Fibroblast of lung (primary cell): ENCODE data around the gene FOXK2. TPM values are rescaled to one million over a fixed set of nuclear protein-coding genes. Genes with fewer than 3 reads are reported as not detected.

Experiments used
- DNase-seq, 2 donors: peaks; one replicate each; pipeline versions ENCODE4 v3.0.0 to v3.0.0-alpha.2; 2010; ENCODE audit warnings: low read depth in 2 of 2
- H2AFZ ChIP-seq: 2 replicates; pipeline ENCODE4 v1.5.1; 2012; ENCODE audit warnings: low read length, control low read depth, inconsistent platforms
- H3K27ac ChIP-seq: 2 replicates; pipeline ENCODE4 v1.5.1; 2011; ENCODE audit warnings: low read length, control low read depth; ENCODE audit not compliant: insufficient read depth
- H3K27me3 ChIP-seq: 2 replicates; pipeline ENCODE4 v1.5.1; 2011; ENCODE audit warnings: mild to moderate bottlenecking, low read length; ENCODE audit not compliant: control insufficient read depth, insufficient read depth
- H3K36me3 ChIP-seq: 2 replicates; pipeline ENCODE4 v1.5.1; 2011; ENCODE audit warnings: low read length; ENCODE audit not compliant: control insufficient read depth, insufficient read depth
- H3K4me1 ChIP-seq: 2 replicates; pipeline ENCODE4 v1.5.1; 2011; ENCODE audit warnings: low read length; ENCODE audit not compliant: control insufficient read depth, insufficient read depth; ENCODE audit errors: extremely low read depth
- H3K4me2 ChIP-seq: 2 replicates; pipeline ENCODE4 v1.5.1; 2011; ENCODE audit warnings: low read length, control low read depth; ENCODE audit not compliant: insufficient read depth; ENCODE audit errors: extremely low read depth
- H3K4me3 ChIP-seq, 4 experiments: fragments of 200-600 bp in 1 of 4; sonication (generic) in 1 of 4; replicated peaks in 1 of 4; 2 replicates each; pipeline ENCODE4 v1.5.1; 2011 to 2016; ENCODE audit warnings: low read length in 4 of 4, low read depth in 3 of 4, mild to moderate bottlenecking in 3 of 4, control low read depth in 2 of 4, inconsistent platforms in 1 of 4, mixed read lengths in 1 of 4; ENCODE audit not compliant: insufficient read depth in 1 of 4; ENCODE audit errors: control extremely low read depth in 1 of 4
- H3K79me2 ChIP-seq: 2 replicates; pipeline ENCODE4 v1.5.1; 2012; ENCODE audit warnings: mild to moderate bottlenecking, low read length, inconsistent platforms; ENCODE audit not compliant: control insufficient read depth, insufficient read depth
- H3K9ac ChIP-seq: 2 replicates; pipeline ENCODE4 v1.5.1; 2011; ENCODE audit warnings: mild to moderate bottlenecking, low read length, control low read depth; ENCODE audit not compliant: insufficient read depth
- H3K9me3 ChIP-seq: 2 replicates; pipeline ENCODE4 v1.5.1; 2012; ENCODE audit warnings: low read depth, low read length; ENCODE audit not compliant: control insufficient read depth, insufficient read depth
- H4K20me1 ChIP-seq: 2 replicates; pipeline ENCODE4 v1.5.1; 2011; ENCODE audit warnings: low read length; ENCODE audit not compliant: control insufficient read depth, insufficient read depth; ENCODE audit errors: extremely low read depth
- CTCF ChIP-seq, 2 donors: IDR thresholded peaks in 1 of 2; conservative IDR thresholded peaks in 1 of 2; 1 replicate in 1 of 2; 2 replicates in 1 of 2; pipeline ENCODE4 v1.5.1; 2011 to 2012; ENCODE audit warnings: low read length in 2 of 2, control low read depth in 1 of 2, inconsistent platforms in 1 of 2, low read depth in 1 of 2, mild to moderate bottlenecking in 1 of 2
- EZH2 ChIP-seq: IDR thresholded peaks from 2 replicates; pipeline ENCODE4 v1.5.1; 2012; ENCODE audit warnings: low read length, control low read depth, mild to moderate bottlenecking; ENCODE audit errors: missing control alignments
- polyA plus RNA-seq, 2 donors: library from polyadenylated mRNA; depleted of rRNA in 1 of 2; stranded (reverse) in 1 of 2; unstranded in 1 of 2; fragments of >200 nt; gene quantifications; 2 replicates each; pipeline ENCODE4 v1.2.1, GENCODE V29; 2011 to 2012; ENCODE audit warnings: missing spikeins in 1 of 2
- total RNA-seq: library from RNA; depleted of rRNA; stranded (reverse); fragments of >200 nt; gene quantifications from 2 replicates; pipeline ENCODE4 v1.2.1, GENCODE V29; 2014

FOXK2 gene
- total and polyA plus RNA-seq, 2 donors (not counting 1 experiment from before 2014, with no cell fraction given): 23.5 to 33.2 TPM

- TF ChIP-seq EZH2 (no peak), CTCF (conservative IDR thresholded peaks at IDR 0.05 in 1 of 2, IDR thresholded peaks at IDR 0.05 in 1 of 2; ENCODE audit: low read depth in 1 of 2, low read length in 2 of 2) (no peak)
Measured at GRCh38 chr17:82653651-82654528, 134.4 kb downstream of the FOXK2 start.

More at GRCh38 chr17:82653651-82654528, 134.4 kb downstream of the FOXK2 start:
- H3K9ac ChIP-seq: no peak overlapping the region
- H3K79me2 ChIP-seq: no peaks in the 10 kb centered on the region
- H4K20me1 ChIP-seq: no peaks in the 10 kb centered on the region
- H3K27ac ChIP-seq: no peak overlapping the region
- H3K4me1 ChIP-seq: no peaks in the 10 kb centered on the region
- no peaks in the 10 kb centered on the region for H3K27me3 ChIP-seq
- no peak for DNase-seq
- no peaks in the 10 kb centered on the region for H3K36me3 ChIP-seq
- H3K4me3 ChIP-seq: no peak overlapping the region
- H3K9me3 ChIP-seq: no peaks in the 10 kb centered on the region
- no peak overlapping the region for H2AFZ ChIP-seq
- H3K4me2 ChIP-seq: no peak overlapping the region

Other genes starting within 250 kb of the FOXK2 start
- gene CSNK1D, start 246.0 kb upstream of the FOXK2 start, total RNA-seq: 41.3 and 64.9 TPM in 2 replicates
- 112 and 139 TPM in 2 replicates for gene CSNK1D, start 246.0 kb upstream of the FOXK2 start, polyA plus RNA-seq
- under 0.01 and 0.17 TPM in 2 replicates for gene CD7, start 202.1 kb upstream of the FOXK2 start, total RNA-seq
- gene CD7, start 202.1 kb upstream of the FOXK2 start, polyA plus RNA-seq: not detected in 2 replicates
- 17.3 and 31.1 TPM in 2 replicates for gene SECTM1, start 186.0 kb upstream of the FOXK2 start, total RNA-seq
- gene SECTM1, start 186.0 kb upstream of the FOXK2 start, polyA plus RNA-seq: 17.5 and 21.0 TPM in 2 replicates
- gene TEX19, start 160.5 kb upstream of the FOXK2 start, total RNA-seq: 0.17 TPM in 1 of 2 replicates, not detected in the other
- gene TEX19, start 160.5 kb upstream of the FOXK2 start, polyA plus RNA-seq: 0.05 TPM in 1 of 2 replicates, not detected in the other
- gene UTS2R, start 148.0 kb upstream of the FOXK2 start, total RNA-seq: not detected in 2 replicates
- gene UTS2R, start 148.0 kb upstream of the FOXK2 start, polyA plus RNA-seq: not detected in 2 replicates
- 16.7 and 18.2 TPM in 2 replicates for gene HEXD, start 101.4 kb upstream of the FOXK2 start, total RNA-seq
- gene HEXD, start 101.4 kb upstream of the FOXK2 start, polyA plus RNA-seq: 5.0 and 6.4 TPM in 2 replicates
- gene OGFOD3, start 101.1 kb upstream of the FOXK2 start, total RNA-seq: 18.2 and 27.1 TPM in 2 replicates
- gene OGFOD3, start 101.1 kb upstream of the FOXK2 start, polyA plus RNA-seq: 25.6 and 30.7 TPM in 2 replicates
- 64.1 and 77.6 TPM in 2 replicates for gene CYBC1, start 69.0 kb upstream of the FOXK2 start, total RNA-seq
- 62.7 and 69.9 TPM in 2 replicates for gene CYBC1, start 69.0 kb upstream of the FOXK2 start, polyA plus RNA-seq
- 22.0 and 30.0 TPM in 2 replicates for gene NARF, start 61.0 kb upstream of the FOXK2 start, total RNA-seq
- 34.5 and 38.7 TPM in 2 replicates for gene NARF, start 61.0 kb upstream of the FOXK2 start, polyA plus RNA-seq
- 51.6 and 66.2 TPM in 2 replicates for gene WDR45B, start 128.7 kb downstream of the FOXK2 start, total RNA-seq
- 80.9 and 95.2 TPM in 2 replicates for gene WDR45B, start 128.7 kb downstream of the FOXK2 start, polyA plus RNA-seq
- gene RAB40B, start 179.0 kb downstream of the FOXK2 start, total RNA-seq: 3.3 and 3.6 TPM in 2 replicates
- gene RAB40B, start 179.0 kb downstream of the FOXK2 start, polyA plus RNA-seq: 3.3 and 5.9 TPM in 2 replicates
- 11.6 and 13.2 TPM in 2 replicates for gene FN3KRP, start 197.0 kb downstream of the FOXK2 start, total RNA-seq
- gene FN3KRP, start 197.0 kb downstream of the FOXK2 start, polyA plus RNA-seq: 16.5 and 30.6 TPM in 2 replicates
- gene FN3K, start 215.9 kb downstream of the FOXK2 start, total RNA-seq: 5.6 and 8.9 TPM in 2 replicates
- 0.61 and 0.69 TPM in 2 replicates for gene FN3K, start 215.9 kb downstream of the FOXK2 start, polyA plus RNA-seq
- gene TBCD, start 232.3 kb downstream of the FOXK2 start, total RNA-seq: 24.9 and 36.7 TPM in 2 replicates
- gene TBCD, start 232.3 kb downstream of the FOXK2 start, polyA plus RNA-seq: 22.1 and 56.7 TPM in 2 replicates